HepG2 (cell line): ENCODE measurements around the gene RPLP2. TPM values are rescaled to one million over a fixed set of nuclear protein-coding genes. Genes with fewer than 3 reads are reported as not detected.

Source experiments
- ATF1 ChIP-seq: IDR thresholded peaks from 2 replicates; pipeline ENCODE4 v1.6.1; 2016; ENCODE audit warnings: mild to moderate bottlenecking, control low read depth
- CAMTA2 ChIP-seq: sonication (generic); formaldehyde crosslinking; IDR thresholded peaks from 2 replicates; pipeline ENCODE4 v1.4.0; 2020; ENCODE audit warnings: mild to moderate bottlenecking, missing genetic modification reagents, borderline replicate concordance
- CREB1 ChIP-seq, 2 experiments: fragments of 450-650 bp in 1 of 2; IDR thresholded peaks; 2 replicates each; pipeline ENCODE4 v1.6.1; 2016 to 2017; ENCODE audit warnings: control low read depth in 1 of 2, mild to moderate bottlenecking in 1 of 2, missing compliant biosample characterization in 1 of 2, missing genetic modification characterization in 1 of 2
- HDAC6 ChIP-seq: fragments of 200-600 bp; sonication (generic); IDR thresholded peaks from 2 replicates; pipeline ENCODE4 v1.7.0; 2017; ENCODE audit warnings: mild to moderate bottlenecking, antibody characterized with exemption, low read length, low read depth
- IRF2 ChIP-seq: IDR thresholded peaks from 2 replicates; pipeline ENCODE4 v1.6.1; 2018; ENCODE audit warnings: missing genetic modification reagents, missing compliant biosample characterization
- MEIS2 ChIP-seq: sonication (generic); formaldehyde crosslinking; IDR thresholded peaks from 2 replicates; pipeline ENCODE4 v1.9.0; 2021; ENCODE audit warnings: mild to moderate bottlenecking, missing genetic modification reagents
- MTA1 ChIP-seq: sonication (generic); formaldehyde crosslinking; IDR thresholded peaks from 2 replicates; pipeline ENCODE4 v1.4.0; 2020; ENCODE audit warnings: missing genetic modification reagents, mild to moderate bottlenecking, borderline replicate concordance
- MXI1 ChIP-seq: IDR thresholded peaks from 3 replicates; pipeline ENCODE4 v1.6.1; 2012; ENCODE audit warnings: low read depth, low read length, inconsistent platforms, borderline replicate concordance
- RARA ChIP-seq: IDR thresholded peaks from 2 replicates; pipeline ENCODE4 v1.6.1; 2016; ENCODE audit warnings: missing genetic modification reagents, missing compliant biosample characterization
- REL ChIP-seq: sonication (generic); formaldehyde crosslinking; conservative IDR thresholded peaks from 2 replicates; pipeline ENCODE4 v1.8.0; 2022; ENCODE audit warnings: mild to moderate bottlenecking, missing genetic modification reagents, moderate library complexity
- RNF2 ChIP-seq: fragments of 450-650 bp; conservative IDR thresholded peaks from 2 replicates; pipeline ENCODE4 v1.6.1; 2016; ENCODE audit warnings: low read depth
- SALL1 ChIP-seq: sonication (generic); formaldehyde crosslinking; IDR thresholded peaks from 2 replicates; pipeline ENCODE4 v1.8.0; 2022; ENCODE audit warnings: mild to moderate bottlenecking, missing genetic modification reagents
- SATB2 ChIP-seq: sonication (generic); formaldehyde crosslinking; IDR thresholded peaks from 2 replicates; pipeline ENCODE4 v1.5.0; 2020; ENCODE audit warnings: missing genetic modification reagents
- ZBTB21 ChIP-seq: sonication (generic); formaldehyde crosslinking; IDR thresholded peaks from 2 replicates; pipeline ENCODE4 v1.4.0; 2020; ENCODE audit warnings: missing genetic modification reagents
- ZNF263 ChIP-seq: sonication (generic); formaldehyde crosslinking; IDR thresholded peaks from 2 replicates; pipeline ENCODE4 v1.4.0; 2020; ENCODE audit warnings: missing genetic modification reagents
- ZNF883 ChIP-seq: sonication (generic); formaldehyde crosslinking; IDR thresholded peaks from 2 replicates; pipeline ENCODE4 v1.5.1; 2020; ENCODE audit warnings: mild to moderate bottlenecking, missing genetic modification reagents; ENCODE audit errors: not compliant biosample characterization
- polyA plus RNA-seq, 8 experiments: library from polyadenylated mRNA; depleted of rRNA in 3 of 8; stranded (reverse) in 7 of 8; unstranded in 1 of 8; fragments of >200 nt; fragmentation: Illumina TruSeq in 4 of 8; extraction: Trizol in 4 of 8; gene quantifications; 2 replicates each; pipeline versions ENCODE4 v1.2.1 to v1.2.3, GENCODE V29; 2011 to 2016; ENCODE audit warnings: low read depth in 4 of 8, missing spikeins in 1 of 8, mixed read lengths in 1 of 8; ENCODE audit not compliant: insufficient read depth in 1 of 8
- total RNA-seq, 5 experiments: library from RNA; depleted of rRNA; stranded (reverse); fragments of >200 nt; fragmentation: Illumina TruSeq; extraction: Trizol; gene quantifications; 2 replicates each; pipeline ENCODE4 v1.2.3, GENCODE V29; 2016; ENCODE audit warnings: low read depth in 1 of 5
- TF ChIP-seq, protein P1 (sequence below): sonication (generic); formaldehyde crosslinking; IDR thresholded peaks from 2 replicates; pipeline ENCODE4 v1.8.0; 2022; ENCODE audit warnings: mild to moderate bottlenecking, missing genetic modification reagents, borderline replicate concordance
- TF ChIP-seq, protein P2 (sequence below): IDR thresholded peaks from 2 replicates; pipeline ENCODE4 v1.6.1; 2016; ENCODE audit warnings: low read depth
- TF ChIP-seq, protein P3 (sequence below): sonication (generic); formaldehyde crosslinking; IDR thresholded peaks from 2 replicates; pipeline ENCODE4 v1.5.0; 2020; ENCODE audit warnings: mild to moderate bottlenecking, missing genetic modification reagents
- TF ChIP-seq, protein P4 (sequence below): sonication (generic); formaldehyde crosslinking; IDR thresholded peaks from 2 replicates; pipeline ENCODE4 v1.4.0; 2020; ENCODE audit warnings: missing genetic modification reagents
- TF ChIP-seq, protein P5 (sequence below): sonication (generic); formaldehyde crosslinking; IDR thresholded peaks from 2 replicates; pipeline ENCODE4 v1.8.0; 2022; ENCODE audit warnings: mild to moderate bottlenecking, missing genetic modification reagents

RPLP2 gene
- total and polyA plus RNA-seq, 2 of the 13 experiments (the other 11 are each of a cell fraction or from before 2014, with no cell fraction given) = 978 to 2,106 TPM

DNA sequence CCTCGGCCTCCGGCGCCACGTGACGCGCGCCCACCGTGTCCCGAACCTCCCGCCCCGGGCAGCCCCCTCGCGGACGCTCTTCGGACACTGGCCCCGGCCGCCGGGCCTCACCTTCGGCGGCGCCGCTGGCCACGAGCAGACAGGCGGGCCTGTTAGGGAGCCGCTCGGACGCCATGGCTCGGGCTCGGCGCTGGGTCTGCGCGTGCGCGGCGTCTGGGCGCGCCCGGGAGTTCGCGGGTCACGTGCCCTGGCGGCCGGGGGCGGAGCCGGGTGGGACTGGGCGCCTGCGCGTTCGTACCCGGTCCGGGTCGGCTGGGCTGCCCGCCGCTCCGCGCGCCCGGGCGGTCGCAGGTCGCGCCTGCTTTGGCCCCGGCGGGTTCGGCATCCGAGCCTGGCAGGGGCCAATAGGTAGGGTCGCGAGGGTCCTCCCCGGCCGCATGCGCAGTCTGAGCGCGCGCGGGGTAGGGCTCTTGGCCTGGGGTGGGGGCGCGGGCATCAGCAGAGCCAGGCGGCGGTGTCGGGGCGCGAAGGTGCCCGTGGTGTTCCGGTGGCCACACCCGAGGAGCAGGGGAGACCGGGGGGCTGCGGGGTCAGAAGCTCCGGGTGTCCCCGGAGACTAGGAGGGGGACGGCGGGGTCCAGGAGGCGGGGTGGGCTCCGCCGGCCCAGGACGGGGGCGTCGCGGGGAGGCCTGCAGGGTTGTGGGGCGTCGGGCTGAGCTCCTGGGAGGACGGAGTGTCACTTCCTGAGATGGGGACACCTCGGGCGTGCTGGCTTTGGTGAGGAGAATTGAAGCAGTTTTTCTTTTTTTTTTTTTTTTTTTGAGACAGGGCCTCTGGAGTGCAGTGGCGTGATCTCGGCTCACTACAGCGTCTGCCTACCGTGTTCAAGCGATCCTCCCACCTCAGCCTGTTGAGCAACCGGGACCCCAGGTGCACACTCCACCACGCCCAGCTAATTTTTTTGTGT, 32.2 kb upstream of the RPLP2 start, which contains the start of gene GATD1 (continued):
- TF ChIP-seq, protein P1, sequence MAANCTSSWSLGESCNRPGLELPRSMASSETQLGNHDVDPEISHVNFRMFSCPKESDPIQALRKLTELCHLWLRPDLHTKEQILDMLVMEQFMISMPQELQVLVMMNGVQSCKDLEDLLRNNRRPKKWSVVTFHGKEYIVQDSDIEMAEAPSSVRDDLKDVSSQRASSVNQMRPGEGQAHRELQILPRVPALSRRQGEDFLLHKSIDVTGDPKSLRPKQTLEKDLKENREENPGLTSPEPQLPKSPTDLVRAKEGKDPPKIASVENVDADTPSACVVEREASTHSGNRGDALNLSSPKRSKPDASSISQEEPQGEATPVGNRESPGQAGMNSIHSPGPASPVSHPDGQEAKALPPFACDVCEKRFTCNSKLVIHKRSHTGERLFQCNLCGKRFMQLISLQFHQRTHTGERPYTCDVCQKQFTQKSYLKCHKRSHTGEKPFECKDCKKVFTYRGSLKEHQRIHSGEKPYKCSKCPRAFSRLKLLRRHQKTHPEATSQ (CRISPR knock-in tag) = no peak
- TF ChIP-seq, protein P2, sequence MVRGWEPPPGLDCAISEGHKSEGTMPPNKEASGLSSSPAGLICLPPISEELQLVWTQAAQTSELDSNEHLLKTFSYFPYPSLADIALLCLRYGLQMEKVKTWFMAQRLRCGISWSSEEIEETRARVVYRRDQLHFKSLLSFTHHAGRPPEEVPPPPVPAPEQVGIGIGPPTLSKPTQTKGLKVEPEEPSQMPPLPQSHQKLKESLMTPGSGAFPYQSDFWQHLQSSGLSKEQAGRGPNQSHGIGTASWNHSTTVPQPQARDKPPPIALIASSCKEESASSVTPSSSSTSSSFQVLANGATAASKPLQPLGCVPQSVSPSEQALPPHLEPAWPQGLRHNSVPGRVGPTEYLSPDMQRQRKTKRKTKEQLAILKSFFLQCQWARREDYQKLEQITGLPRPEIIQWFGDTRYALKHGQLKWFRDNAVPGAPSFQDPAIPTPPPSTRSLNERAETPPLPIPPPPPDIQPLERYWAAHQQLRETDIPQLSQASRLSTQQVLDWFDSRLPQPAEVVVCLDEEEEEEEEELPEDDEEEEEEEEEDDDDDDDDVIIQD (CRISPR knock-in tag) = no peak
- TF ChIP-seq CAMTA2 (no peak), MEIS2 (CRISPR knock-in tag) (no peak), RNF2 (no peak), IRF2 (CRISPR knock-in tag) (no peak), ZNF263 (peak; percentile 10; the same call in 1 of the 2 replicates), RARA (CRISPR knock-in tag) (no peak), ZNF883 (CRISPR knock-in tag) (no peak), SATB2 (no peak), ZBTB21 (CRISPR knock-in tag) (no peak), MTA1 (CRISPR knock-in tag) (peak; percentile 42; the same call in 1 of the 2 replicates), CREB1 (IDR thresholded peaks at IDR 0.05) (no peak), CREB1 (CRISPR knock-in tag; IDR thresholded peaks at IDR 0.05) (no peak), ATF1 (CRISPR knock-in tag) (no peak), MXI1 (peak; percentile 75; the same call in 1 of the 3 replicates), HDAC6 (no peak), SALL1 (CRISPR knock-in tag) (peak; percentile 26; the same call in 1 of the 2 replicates), REL (no peak; the same call in 1 of the 2 replicates)
- TF ChIP-seq, protein P3, sequence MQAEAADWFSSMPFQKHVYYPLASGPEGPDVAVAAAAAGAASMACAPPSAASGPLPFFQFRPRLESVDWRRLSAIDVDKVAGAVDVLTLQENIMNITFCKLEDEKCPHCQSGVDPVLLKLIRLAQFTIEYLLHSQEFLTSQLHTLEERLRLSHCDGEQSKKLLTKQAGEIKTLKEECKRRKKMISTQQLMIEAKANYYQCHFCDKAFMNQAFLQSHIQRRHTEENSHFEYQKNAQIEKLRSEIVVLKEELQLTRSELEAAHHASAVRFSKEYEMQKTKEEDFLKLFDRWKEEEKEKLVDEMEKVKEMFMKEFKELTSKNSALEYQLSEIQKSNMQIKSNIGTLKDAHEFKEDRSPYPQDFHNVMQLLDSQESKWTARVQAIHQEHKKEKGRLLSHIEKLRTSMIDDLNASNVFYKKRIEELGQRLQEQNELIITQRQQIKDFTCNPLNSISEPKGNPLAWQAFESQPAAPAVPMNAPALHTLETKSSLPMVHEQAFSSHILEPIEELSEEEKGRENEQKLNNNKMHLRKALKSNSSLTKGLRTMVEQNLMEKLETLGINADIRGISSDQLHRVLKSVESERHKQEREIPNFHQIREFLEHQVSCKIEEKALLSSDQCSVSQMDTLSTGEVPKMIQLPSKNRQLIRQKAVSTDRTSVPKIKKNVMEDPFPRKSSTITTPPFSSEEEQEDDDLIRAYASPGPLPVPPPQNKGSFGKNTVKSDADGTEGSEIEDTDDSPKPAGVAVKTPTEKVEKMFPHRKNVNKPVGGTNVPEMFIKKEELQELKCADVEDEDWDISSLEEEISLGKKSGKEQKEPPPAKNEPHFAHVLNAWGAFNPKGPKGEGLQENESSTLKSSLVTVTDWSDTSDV (CRISPR knock-in tag) = peak; percentile 81; the same call in 1 of the 2 replicates
- TF ChIP-seq, protein P4, sequence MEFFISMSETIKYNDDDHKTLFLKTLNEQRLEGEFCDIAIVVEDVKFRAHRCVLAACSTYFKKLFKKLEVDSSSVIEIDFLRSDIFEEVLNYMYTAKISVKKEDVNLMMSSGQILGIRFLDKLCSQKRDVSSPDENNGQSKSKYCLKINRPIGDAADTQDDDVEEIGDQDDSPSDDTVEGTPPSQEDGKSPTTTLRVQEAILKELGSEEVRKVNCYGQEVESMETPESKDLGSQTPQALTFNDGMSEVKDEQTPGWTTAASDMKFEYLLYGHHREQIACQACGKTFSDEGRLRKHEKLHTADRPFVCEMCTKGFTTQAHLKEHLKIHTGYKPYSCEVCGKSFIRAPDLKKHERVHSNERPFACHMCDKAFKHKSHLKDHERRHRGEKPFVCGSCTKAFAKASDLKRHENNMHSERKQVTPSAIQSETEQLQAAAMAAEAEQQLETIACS (CRISPR knock-in tag) = peak; percentile 77
- TF ChIP-seq, protein P5, sequence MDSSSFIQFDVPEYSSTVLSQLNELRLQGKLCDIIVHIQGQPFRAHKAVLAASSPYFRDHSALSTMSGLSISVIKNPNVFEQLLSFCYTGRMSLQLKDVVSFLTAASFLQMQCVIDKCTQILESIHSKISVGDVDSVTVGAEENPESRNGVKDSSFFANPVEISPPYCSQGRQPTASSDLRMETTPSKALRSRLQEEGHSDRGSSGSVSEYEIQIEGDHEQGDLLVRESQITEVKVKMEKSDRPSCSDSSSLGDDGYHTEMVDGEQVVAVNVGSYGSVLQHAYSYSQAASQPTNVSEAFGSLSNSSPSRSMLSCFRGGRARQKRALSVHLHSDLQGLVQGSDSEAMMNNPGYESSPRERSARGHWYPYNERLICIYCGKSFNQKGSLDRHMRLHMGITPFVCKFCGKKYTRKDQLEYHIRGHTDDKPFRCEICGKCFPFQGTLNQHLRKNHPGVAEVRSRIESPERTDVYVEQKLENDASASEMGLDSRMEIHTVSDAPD (CRISPR knock-in tag) = no peak
